GM19372 (cell line): ENCODE results near the gene FANK1.

Experiments used
- ATAC-seq: cut with Tn5 transposase; IDR thresholded peaks from one replicate; pipeline ENCODE4 v1.9.1; 2021; ENCODE audit warnings: mild to moderate bottlenecking, low read depth, moderate library complexity; ENCODE audit not compliant: unreplicated experiment

Gene FANK1

DNA sequence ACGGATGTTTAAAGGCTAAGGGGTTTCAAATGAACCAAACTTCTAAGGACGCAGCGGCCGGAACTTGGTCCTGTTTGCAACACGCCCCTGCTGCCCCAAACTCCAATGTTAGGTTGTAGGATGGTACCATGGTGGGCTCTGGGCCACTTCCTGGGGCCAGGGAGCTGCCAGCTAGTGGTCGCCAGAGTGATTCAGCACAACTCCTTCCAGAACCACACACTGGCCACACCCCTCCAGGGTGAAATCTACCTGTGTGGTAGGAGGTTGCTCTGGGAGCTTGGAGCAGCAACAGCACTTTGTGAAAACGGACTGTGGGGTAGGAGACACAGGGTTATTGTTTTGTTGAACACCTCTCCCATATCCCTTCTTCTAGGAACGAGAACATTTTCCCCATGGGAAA lies 161.1 kb downstream of the FANK1 start:
- ATAC-seq, result no peak

DNA sequence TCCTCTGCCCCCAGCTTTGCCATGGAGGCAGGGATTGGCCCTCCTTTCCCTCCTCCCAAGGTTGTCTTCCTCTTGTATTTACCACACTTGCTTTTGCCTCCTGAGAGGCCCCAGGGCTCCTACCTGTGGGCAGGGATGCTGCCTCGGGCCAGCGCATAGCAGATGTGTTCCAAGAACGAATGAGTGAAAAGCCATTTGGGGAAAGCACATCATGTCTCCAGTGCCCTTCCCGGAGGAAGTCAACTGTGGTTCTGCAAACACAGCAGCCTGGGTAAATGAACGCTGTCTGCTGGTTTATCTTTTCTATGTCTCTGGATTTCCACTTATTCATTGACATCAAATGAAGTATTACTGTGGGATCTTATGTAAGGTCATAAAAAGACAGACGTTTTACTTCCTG lies 161.7 kb downstream of the FANK1 start:
- no peak for ATAC-seq

DNA sequence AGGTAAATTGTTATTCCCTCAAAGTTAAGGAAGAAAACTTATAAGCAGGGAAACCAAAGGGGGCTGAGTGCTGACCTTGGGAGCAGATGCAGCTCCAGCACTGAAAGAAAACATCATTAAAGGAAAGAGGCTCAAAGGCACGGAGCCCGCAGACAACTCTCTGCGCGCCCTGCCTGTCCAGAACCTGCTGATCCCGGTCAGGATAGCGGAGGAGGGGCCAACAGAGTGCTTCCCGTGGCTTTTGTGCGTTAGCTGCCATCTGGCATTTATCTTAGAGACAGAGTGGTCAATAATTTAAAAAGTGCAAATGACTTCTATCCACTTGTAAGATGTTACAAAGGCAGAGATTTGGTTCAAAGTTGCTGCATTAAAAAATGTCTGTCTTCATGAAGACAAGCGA lies 162.1 kb downstream of the FANK1 start:
- no peak for ATAC-seq
